ENCODE results near the gene ABCA2.

- TF ChIP-seq, protein P1, sequence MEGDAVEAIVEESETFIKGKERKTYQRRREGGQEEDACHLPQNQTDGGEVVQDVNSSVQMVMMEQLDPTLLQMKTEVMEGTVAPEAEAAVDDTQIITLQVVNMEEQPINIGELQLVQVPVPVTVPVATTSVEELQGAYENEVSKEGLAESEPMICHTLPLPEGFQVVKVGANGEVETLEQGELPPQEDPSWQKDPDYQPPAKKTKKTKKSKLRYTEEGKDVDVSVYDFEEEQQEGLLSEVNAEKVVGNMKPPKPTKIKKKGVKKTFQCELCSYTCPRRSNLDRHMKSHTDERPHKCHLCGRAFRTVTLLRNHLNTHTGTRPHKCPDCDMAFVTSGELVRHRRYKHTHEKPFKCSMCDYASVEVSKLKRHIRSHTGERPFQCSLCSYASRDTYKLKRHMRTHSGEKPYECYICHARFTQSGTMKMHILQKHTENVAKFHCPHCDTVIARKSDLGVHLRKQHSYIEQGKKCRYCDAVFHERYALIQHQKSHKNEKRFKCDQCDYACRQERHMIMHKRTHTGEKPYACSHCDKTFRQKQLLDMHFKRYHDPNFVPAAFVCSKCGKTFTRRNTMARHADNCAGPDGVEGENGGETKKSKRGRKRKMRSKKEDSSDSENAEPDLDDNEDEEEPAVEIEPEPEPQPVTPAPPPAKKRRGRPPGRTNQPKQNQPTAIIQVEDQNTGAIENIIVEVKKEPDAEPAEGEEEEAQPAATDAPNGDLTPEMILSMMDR (IDR thresholded peaks at IDR 0.05), result no peak
- TF ChIP-seq REST (IDR thresholded peaks at IDR 0.05; ENCODE audit: low read depth, low read length) (no peak), RFX5 (IDR thresholded peaks at IDR 0.05; ENCODE audit: low read length) (no peak), NRF1 (IDR thresholded peaks at IDR 0.05; ENCODE audit: low read depth, low read length) (no peak), EP300 (IDR thresholded peaks at IDR 0.05; ENCODE audit: borderline replicate concordance in 1 of 2, low read depth in 1 of 2, low read length in 1 of 2) (no peak), RXRA (IDR thresholded peaks at IDR 0.05; ENCODE audit: borderline replicate concordance, low read depth) (no peak)
Observed at GRCh38 chr9:137071282-137071681, 43.2 kb upstream of the ABCA2 start.

Data from SK-N-SH (cell line).